Breast epithelium (tissue), 3 donors: ENCODE data around the gene SOWAHB.

Source experiments
- CTCF ChIP-seq, 3 donors: fragments of 450-650 bp; IDR thresholded peaks; one replicate each; pipeline ENCODE4 v1.5.1; 2016 to 2017; ENCODE audit warnings: antibody characterized with exemption in 3 of 3, mild to moderate bottlenecking in 3 of 3, moderate library complexity in 3 of 3
- POLR2AphosphoS5 ChIP-seq, 3 donors: sonication (generic); formaldehyde crosslinking; IDR thresholded peaks; one replicate each; pipeline ENCODE4 v1.6.1; 2017; ENCODE audit warnings: antibody characterized with exemption in 3 of 3

DNA sequence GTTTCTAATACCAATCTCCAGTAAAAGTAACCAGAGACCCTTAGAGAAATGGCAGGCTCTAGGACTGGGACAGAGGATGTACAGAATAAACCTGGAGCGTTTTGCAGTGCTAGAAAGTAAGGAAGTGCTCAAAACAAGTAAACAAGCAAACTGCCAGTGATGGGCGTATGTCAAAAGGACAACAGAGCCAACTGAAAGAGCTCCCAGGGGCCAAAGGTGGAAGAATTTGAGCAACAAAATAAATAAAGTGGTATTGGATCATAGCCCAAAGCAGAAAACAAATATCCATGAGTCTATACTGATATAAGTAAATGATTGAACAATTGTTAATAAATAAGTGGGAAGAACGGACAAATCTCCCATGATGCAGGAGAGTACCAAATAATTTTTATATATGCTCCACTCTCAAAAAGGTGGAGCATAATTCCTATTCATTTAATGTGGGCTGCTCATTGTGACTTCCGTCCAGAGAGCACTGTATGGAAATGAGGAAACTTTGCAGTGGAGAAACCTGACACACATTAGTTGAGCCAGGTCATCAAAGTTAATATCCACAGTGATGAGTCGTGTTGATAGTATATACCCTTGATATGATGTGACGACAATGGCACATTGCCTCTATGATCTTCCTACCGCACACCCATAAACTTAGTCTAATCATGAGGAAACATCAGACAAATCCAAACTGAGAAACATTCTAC, 33.8 kb upstream of the SOWAHB start:
- TF ChIP-seq CTCF (IDR thresholded peaks at IDR 0.05) (no peak), POLR2AphosphoS5 (IDR thresholded peaks at IDR 0.05) (no peak)
